Fibroblast of lung (primary cell): ENCODE data around the gene AZIN2. TPM values are rescaled to one million over a fixed set of nuclear protein-coding genes. Genes with fewer than 3 reads are reported as not detected.

Experiments
- DNase-seq, 2 donors: peaks; one replicate each; pipeline versions ENCODE4 v3.0.0 to v3.0.0-alpha.2; 2010; ENCODE audit warnings: low read depth in 2 of 2
- H2AFZ ChIP-seq: 2 replicates; pipeline ENCODE4 v1.5.1; 2012; ENCODE audit warnings: low read length, control low read depth, inconsistent platforms
- H3K27ac ChIP-seq: 2 replicates; pipeline ENCODE4 v1.5.1; 2011; ENCODE audit warnings: low read length, control low read depth; ENCODE audit not compliant: insufficient read depth
- H3K27me3 ChIP-seq: 2 replicates; pipeline ENCODE4 v1.5.1; 2011; ENCODE audit warnings: mild to moderate bottlenecking, low read length; ENCODE audit not compliant: control insufficient read depth, insufficient read depth
- H3K36me3 ChIP-seq: 2 replicates; pipeline ENCODE4 v1.5.1; 2011; ENCODE audit warnings: low read length; ENCODE audit not compliant: control insufficient read depth, insufficient read depth
- H3K4me1 ChIP-seq: 2 replicates; pipeline ENCODE4 v1.5.1; 2011; ENCODE audit warnings: low read length; ENCODE audit not compliant: control insufficient read depth, insufficient read depth; ENCODE audit errors: extremely low read depth
- H3K4me2 ChIP-seq: 2 replicates; pipeline ENCODE4 v1.5.1; 2011; ENCODE audit warnings: low read length, control low read depth; ENCODE audit not compliant: insufficient read depth; ENCODE audit errors: extremely low read depth
- H3K4me3 ChIP-seq, 4 experiments: fragments of 200-600 bp in 1 of 4; sonication (generic) in 1 of 4; replicated peaks in 1 of 4; 2 replicates each; pipeline ENCODE4 v1.5.1; 2011 to 2016; ENCODE audit warnings: low read length in 4 of 4, low read depth in 3 of 4, mild to moderate bottlenecking in 3 of 4, control low read depth in 2 of 4, inconsistent platforms in 1 of 4, mixed read lengths in 1 of 4; ENCODE audit not compliant: insufficient read depth in 1 of 4; ENCODE audit errors: control extremely low read depth in 1 of 4
- H3K79me2 ChIP-seq: 2 replicates; pipeline ENCODE4 v1.5.1; 2012; ENCODE audit warnings: mild to moderate bottlenecking, low read length, inconsistent platforms; ENCODE audit not compliant: control insufficient read depth, insufficient read depth
- H3K9ac ChIP-seq: 2 replicates; pipeline ENCODE4 v1.5.1; 2011; ENCODE audit warnings: mild to moderate bottlenecking, low read length, control low read depth; ENCODE audit not compliant: insufficient read depth
- H3K9me3 ChIP-seq: 2 replicates; pipeline ENCODE4 v1.5.1; 2012; ENCODE audit warnings: low read depth, low read length; ENCODE audit not compliant: control insufficient read depth, insufficient read depth
- H4K20me1 ChIP-seq: 2 replicates; pipeline ENCODE4 v1.5.1; 2011; ENCODE audit warnings: low read length; ENCODE audit not compliant: control insufficient read depth, insufficient read depth; ENCODE audit errors: extremely low read depth
- EZH2 ChIP-seq: IDR thresholded peaks from 2 replicates; pipeline ENCODE4 v1.5.1; 2012; ENCODE audit warnings: low read length, control low read depth, mild to moderate bottlenecking; ENCODE audit errors: missing control alignments
- polyA plus RNA-seq, 2 donors: library from polyadenylated mRNA; depleted of rRNA in 1 of 2; stranded (reverse) in 1 of 2; unstranded in 1 of 2; fragments of >200 nt; gene quantifications; 2 replicates each; pipeline ENCODE4 v1.2.1, GENCODE V29; 2011 to 2012; ENCODE audit warnings: missing spikeins in 1 of 2
- total RNA-seq: library from RNA; depleted of rRNA; stranded (reverse); fragments of >200 nt; gene quantifications from 2 replicates; pipeline ENCODE4 v1.2.1, GENCODE V29; 2014
- TF ChIP-seq, protein P1 (sequence below), 2 donors: IDR thresholded peaks in 1 of 2; conservative IDR thresholded peaks in 1 of 2; 1 replicate in 1 of 2; 2 replicates in 1 of 2; pipeline ENCODE4 v1.5.1; 2011 to 2012; ENCODE audit warnings: low read length in 2 of 2, control low read depth in 1 of 2, inconsistent platforms in 1 of 2, low read depth in 1 of 2, mild to moderate bottlenecking in 1 of 2

The AZIN2 gene
- total and polyA plus RNA-seq, 2 donors (not counting 1 experiment from before 2014, with no cell fraction given), result 3.2 to 9.1 TPM

DNA sequence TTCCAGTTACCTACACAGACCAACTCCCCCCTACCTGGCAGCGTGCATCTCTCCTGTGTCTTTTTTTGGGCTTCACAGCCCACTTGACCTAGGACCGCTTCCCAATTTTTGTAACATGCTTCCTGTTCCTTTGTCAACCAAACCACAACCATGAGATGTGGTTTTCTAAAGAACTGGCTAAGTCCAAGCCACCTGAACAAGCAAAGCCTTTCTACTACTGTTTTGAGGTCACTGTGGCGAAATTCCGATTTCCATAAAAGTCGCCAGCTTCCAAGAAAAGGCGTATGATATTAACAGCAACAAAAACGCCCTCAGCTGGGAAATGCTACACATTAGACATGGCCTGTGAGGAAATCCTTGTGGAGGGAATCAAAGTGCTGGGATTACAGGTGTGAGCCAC lies 31.6 kb upstream of the AZIN2 start:
- no peak overlapping the region for H3K27ac ChIP-seq
- H3K4me3 ChIP-seq, result no peak overlapping the region
- H4K20me1 ChIP-seq, result no peaks in the 10 kb centered on the region
- no peaks in the 10 kb centered on the region for H3K79me2 ChIP-seq
- H3K27me3 ChIP-seq, result no peaks in the 10 kb centered on the region
- H3K9me3 ChIP-seq, result no peaks in the 10 kb centered on the region
- no peak overlapping the region for H3K9ac ChIP-seq
- no peaks in the 10 kb centered on the region for H3K36me3 ChIP-seq
- TF ChIP-seq, protein P1, sequence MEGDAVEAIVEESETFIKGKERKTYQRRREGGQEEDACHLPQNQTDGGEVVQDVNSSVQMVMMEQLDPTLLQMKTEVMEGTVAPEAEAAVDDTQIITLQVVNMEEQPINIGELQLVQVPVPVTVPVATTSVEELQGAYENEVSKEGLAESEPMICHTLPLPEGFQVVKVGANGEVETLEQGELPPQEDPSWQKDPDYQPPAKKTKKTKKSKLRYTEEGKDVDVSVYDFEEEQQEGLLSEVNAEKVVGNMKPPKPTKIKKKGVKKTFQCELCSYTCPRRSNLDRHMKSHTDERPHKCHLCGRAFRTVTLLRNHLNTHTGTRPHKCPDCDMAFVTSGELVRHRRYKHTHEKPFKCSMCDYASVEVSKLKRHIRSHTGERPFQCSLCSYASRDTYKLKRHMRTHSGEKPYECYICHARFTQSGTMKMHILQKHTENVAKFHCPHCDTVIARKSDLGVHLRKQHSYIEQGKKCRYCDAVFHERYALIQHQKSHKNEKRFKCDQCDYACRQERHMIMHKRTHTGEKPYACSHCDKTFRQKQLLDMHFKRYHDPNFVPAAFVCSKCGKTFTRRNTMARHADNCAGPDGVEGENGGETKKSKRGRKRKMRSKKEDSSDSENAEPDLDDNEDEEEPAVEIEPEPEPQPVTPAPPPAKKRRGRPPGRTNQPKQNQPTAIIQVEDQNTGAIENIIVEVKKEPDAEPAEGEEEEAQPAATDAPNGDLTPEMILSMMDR (conservative IDR thresholded peaks at IDR 0.05 in 1 of 2, IDR thresholded peaks at IDR 0.05 in 1 of 2; ENCODE audit: low read depth in 1 of 2, low read length in 2 of 2), result no peak
- no peak for TF ChIP-seq EZH2
- H3K4me2 ChIP-seq, result no peak overlapping the region
- DNase-seq, result peak in 1 of 2 donors; percentile 79
- peaks cover 2% of the 10 kb centered on the region for H3K4me1 ChIP-seq
- no peak overlapping the region for H2AFZ ChIP-seq

DNA sequence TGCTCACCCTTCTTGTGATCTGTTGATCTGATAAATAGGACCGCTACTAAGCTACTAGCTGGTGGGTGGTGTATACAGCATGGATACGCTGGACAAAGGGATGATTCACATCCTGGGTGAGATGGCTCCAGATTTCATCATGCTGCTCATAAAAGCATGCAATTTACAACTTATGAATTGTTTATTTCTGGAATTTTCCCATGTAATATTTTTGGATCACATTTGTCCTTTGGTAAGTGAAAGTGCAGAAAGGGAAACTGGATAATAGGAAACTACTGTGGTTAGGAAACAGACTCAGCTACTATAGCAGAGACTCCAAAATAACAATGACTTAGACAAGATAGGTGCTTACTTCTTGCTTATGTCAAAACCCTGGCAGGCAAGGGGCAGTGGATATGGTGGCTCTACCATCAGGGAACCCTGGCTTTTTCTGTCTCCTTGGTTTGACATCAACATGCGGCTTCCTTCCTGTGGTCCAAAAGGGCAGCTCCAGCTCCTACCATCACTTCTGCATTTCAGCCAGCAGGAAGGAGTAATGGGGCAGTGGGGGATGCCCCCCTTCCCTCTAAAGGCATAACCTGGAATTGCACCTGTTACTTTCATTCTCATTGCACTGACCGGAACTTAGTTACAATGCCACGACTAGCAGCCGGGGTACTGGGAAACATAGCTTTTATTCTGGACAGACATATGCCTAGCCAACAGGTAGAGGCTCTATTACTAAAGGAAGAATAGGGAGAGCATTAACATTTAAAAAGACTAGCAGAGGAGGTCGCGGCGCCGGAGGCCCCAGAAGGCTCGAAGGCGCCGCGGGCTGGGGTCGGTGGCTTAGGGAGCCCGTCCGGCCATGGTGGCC lies 30.5 kb upstream of the AZIN2 start:
- TF ChIP-seq, protein P1 (conservative IDR thresholded peaks at IDR 0.05 in 1 of 2, IDR thresholded peaks at IDR 0.05 in 1 of 2; ENCODE audit: low read depth in 1 of 2, low read length in 2 of 2), result peak; percentile 8 to 17
- TF ChIP-seq EZH2, result no peak
- Histone ChIP-seq H3K4me2 (no peak overlapping the region), H3K4me3 (no peak overlapping the region), H3K27me3 (no peaks in the 10 kb centered on the region), H3K9ac (no peak overlapping the region), H2AFZ (no peak overlapping the region), H3K4me1 (peaks cover 2% of the 10 kb centered on the region), H4K20me1 (no peaks in the 10 kb centered on the region), H3K79me2 (no peaks in the 10 kb centered on the region), H3K9me3 (no peaks in the 10 kb centered on the region), H3K27ac (no peak overlapping the region), H3K36me3 (no peaks in the 10 kb centered on the region)
- peak; percentile 88 to 97 for DNase-seq

DNA sequence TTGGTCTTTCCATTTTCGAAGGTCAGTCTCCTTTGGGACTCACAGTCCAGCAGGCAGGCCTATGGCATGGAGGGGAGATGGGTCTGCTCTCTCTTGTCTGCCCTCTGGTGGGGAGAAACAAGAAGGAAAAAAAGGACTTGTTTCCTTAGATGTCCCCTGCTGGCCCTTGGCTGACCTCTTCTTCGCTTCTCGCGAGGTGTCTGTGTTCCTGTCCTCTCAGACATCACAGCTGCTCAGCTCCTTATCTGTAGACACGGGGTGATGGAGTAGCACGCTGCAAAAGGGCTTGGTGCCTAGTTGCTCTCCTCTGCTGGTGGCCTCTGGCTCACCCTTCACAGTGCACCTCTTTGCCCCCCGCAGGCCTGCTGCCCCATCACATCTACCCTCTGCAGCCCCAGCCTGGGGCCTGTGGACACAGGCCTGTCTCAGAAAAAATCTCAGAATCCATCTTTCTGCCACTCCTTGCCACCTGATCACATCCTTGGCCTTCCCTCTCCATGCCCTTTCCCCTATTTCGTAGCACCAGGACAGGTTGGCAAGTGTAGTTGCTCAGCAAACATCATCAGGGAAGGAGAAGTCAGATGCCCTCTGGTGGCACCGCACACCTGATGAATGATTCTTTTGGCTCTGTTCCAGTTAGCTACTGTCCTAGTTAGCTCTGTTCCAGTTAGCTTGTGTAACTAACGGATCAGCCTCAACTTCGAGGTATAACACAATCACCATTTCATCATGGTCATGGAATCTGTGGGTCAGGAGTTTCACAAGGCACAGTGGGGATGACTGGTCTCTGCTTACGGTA lies 25.5 kb upstream of the AZIN2 start:
- TF ChIP-seq, protein P1 (conservative IDR thresholded peaks at IDR 0.05 in 1 of 2, IDR thresholded peaks at IDR 0.05 in 1 of 2; ENCODE audit: low read depth in 1 of 2, low read length in 2 of 2), result peak; percentile 73 to 84
- no peak for TF ChIP-seq EZH2
- Histone ChIP-seq H3K9me3 (no peaks in the 10 kb centered on the region), H3K4me1 (no peaks in the 10 kb centered on the region), H3K27me3 (peaks cover 2% of the 10 kb centered on the region), H3K4me2 (no peak overlapping the region), H3K27ac (no peak overlapping the region), H3K4me3 (no peak overlapping the region), H3K79me2 (no peaks in the 10 kb centered on the region), H4K20me1 (no peaks in the 10 kb centered on the region), H3K36me3 (no peaks in the 10 kb centered on the region), H2AFZ (no peak overlapping the region), H3K9ac (no peak overlapping the region)
- peak; percentile 87 to 91 for DNase-seq
